ENCODE results near the gene NUDT8.
"Not testable (repeated sequence)": the region's sequence is repeated elsewhere in the genome, so short reads cannot be mapped to it uniquely, and the experiment has no call there.

The NUDT8 gene

DNA sequence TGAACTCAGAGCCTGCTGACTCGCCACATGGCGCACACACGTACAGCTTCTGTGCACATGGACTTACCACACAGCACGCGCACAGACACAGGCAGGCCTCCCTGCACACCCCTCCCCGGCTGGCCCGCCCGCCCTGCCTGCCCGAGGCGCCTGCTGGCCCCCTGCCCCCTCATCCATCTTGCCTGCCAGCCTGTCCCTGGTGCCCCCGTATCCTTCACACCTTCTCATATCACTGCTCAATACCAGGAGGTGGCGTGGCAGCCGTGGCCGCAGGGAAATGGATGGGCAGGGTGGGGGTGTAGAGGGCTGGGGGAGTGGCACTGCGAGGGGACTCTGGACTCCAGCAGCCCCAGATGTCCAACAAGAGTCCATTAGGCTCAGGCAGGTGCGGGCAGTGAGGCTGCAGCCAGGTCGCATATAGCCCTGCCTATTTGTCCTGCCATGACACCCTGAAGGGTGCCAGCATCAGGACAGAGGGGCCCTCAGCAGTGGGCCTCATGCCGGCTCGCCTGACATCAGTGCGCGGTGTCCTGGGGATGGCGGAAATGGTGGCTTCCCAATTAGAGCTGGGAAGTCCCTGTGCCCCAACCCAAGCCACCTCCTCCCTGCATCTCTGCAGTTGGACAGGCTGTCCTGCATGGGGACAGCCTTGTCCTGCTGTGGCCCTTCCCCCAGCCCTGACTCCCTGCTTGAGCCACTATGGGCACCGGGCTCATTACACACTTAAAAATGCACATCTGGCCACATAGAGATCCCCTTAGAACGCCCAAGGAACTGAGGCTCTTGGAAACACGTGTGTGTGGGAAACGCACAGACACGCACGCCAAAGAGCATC is 11.8 kb upstream of the NUDT8 start:
- TF ChIP-seq POLR2A (IDR thresholded peaks at IDR 0.05; ENCODE audit: low read length) = no peak
- no peak for TF ChIP-seq GATA1 (IDR thresholded peaks at IDR 0.05; ENCODE audit: low read depth, low read length)
- no peak for DNase-seq

DNA sequence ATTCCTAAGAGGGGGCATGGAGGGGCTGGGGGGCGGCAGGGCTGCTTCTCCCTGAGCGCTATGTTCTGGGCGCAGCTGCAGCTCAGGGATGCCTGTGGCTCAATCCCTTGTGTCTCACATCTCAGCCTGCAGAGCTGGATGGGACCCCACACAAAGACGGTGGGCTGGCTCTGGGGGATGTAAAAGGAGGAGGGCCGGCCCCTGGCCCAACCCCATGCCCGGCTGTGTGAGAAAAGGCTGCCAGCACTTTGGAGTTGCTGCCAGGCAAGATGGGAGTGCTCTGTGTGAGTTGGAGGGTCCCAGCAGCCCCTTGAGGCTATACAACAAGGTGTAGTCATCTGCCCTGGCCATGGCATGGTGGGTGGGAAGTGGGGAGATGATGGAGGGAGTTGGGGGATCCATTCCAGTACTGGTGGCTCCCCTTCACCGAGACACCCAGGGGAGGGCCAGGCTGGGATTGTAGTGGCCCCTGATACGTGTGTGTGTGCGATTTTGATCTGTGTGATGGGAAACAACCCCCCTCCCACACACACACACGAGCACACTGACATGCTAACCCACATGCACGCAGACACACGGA is 11.1 kb upstream of the NUDT8 start:
- TF ChIP-seq GATA1 (IDR thresholded peaks at IDR 0.05; ENCODE audit: low read depth, low read length) = no peak
- TF ChIP-seq POLR2A (IDR thresholded peaks at IDR 0.05; ENCODE audit: low read length) = no peak
- DNase-seq = no peak

GRCh38 chr11:67640021-67640757 is 10.5 kb upstream of the NUDT8 start:
- DNase-seq = peak; percentile 51 to 65

DNA sequence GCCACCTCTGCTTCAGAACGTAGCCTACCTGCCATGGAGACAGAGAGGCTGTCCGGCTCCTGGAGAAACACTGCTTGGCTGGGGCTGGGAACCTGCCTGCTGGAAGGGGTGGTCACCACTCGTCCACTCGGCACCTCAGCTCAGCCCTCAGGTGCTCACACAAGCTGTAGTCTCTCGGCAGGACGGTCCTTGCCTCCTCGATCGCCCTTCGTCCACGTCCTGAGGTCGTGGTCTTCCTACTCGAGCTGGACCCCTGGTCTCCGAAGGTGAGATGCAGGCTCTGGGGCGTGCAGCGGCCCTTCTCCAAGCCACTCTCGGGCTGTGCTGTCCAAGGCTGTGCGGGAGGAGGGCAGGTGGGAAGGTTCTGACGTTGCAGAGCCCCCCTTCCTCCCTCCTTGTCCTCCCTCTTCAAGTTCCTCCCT is 9.7 kb upstream of the NUDT8 start, which contains the start of gene TBX10:
TSS of gene TBX10 (minus strand) at position 326 of the 422 bp plus-strand sequence. CDS start at position 35, 291 bp downstream.
- TF ChIP-seq GATA1 (IDR thresholded peaks at IDR 0.05; ENCODE audit: low read depth, low read length) (no peak), POLR2A (IDR thresholded peaks at IDR 0.05; ENCODE audit: low read length) (no peak)
- DNase-seq = no peak

More at GRCh38 chr11:67640021-67640757, 10.5 kb upstream of the NUDT8 start:
- TF ChIP-seq POLR2A (IDR thresholded peaks at IDR 0.05; ENCODE audit: low read length) (no peak), GATA1 (IDR thresholded peaks at IDR 0.05; ENCODE audit: low read depth, low read length) (no peak)

GRCh38 chr11:67638535-67639437 is 9.0 kb upstream of the NUDT8 start:
- DNase-seq = no peak
- TF ChIP-seq GATA1 (IDR thresholded peaks at IDR 0.05; ENCODE audit: low read depth, low read length) (no peak), POLR2A (IDR thresholded peaks at IDR 0.05; ENCODE audit: low read length) (no peak)

GRCh38 chr11:67637441-67637840 is 7.7 kb upstream of the NUDT8 start:
- DNase-seq = not testable (repeated sequence)

GRCh38 chr11:67636962-67637361 is 7.2 kb upstream of the NUDT8 start:
- no peak for DNase-seq
- TF ChIP-seq POLR2A (IDR thresholded peaks at IDR 0.05; ENCODE audit: low read length) = no peak

- TF ChIP-seq GATA1 (IDR thresholded peaks at IDR 0.05; ENCODE audit: low read depth, low read length) = no peak
- no peak for TF ChIP-seq POLR2A (IDR thresholded peaks at IDR 0.05; ENCODE audit: low read length)
- no peak for DNase-seq
Measured at GRCh38 chr11:67635231-67635521, 5.4 kb upstream of the NUDT8 start.

DNA sequence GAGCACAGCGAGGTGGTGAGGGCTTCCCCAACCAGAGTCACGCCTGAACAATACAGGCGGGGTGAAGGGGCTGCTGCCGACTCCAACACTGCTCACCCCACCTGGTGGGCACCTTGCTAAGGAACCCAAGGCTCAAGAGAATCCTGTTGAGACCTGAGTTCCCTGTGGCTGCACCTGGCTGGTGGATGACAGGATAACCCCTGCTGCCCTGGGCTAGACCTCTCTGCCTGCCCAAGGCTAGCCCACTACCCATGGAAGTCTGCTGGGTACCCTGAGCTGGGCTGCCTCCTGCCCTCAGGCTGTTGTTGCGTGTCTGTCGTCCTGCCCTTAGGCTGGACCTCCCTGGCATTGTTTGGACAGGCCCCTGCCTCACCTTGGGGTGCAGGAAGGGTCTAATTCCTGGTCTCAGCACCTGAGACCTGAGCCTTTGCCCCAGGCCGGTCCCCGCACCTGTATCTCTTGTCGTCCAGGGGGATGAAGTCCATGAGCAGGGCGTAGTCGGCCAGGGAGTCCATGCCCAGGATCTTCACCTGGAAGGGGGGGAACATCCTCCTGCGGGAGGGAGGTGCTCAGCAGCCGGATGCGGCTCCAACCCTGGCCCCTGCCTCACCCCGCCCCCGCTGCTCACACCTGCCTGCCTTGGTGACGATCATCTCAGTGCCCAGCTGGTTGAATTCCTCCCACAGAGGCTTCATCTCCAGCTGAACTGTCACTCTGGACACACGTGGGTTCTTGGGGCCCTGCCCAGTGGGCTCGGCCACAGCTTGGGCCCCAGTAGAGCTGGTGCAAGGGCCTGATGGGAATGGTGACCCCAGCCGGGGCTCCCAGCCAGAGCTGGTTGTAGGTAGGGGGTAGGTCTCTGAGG is 4.9 kb upstream of the NUDT8 start:
- TF ChIP-seq GATA1 (IDR thresholded peaks at IDR 0.05; ENCODE audit: low read depth, low read length) = no peak
- TF ChIP-seq POLR2A (IDR thresholded peaks at IDR 0.05; ENCODE audit: low read length) = no peak
- no peak for DNase-seq

DNA sequence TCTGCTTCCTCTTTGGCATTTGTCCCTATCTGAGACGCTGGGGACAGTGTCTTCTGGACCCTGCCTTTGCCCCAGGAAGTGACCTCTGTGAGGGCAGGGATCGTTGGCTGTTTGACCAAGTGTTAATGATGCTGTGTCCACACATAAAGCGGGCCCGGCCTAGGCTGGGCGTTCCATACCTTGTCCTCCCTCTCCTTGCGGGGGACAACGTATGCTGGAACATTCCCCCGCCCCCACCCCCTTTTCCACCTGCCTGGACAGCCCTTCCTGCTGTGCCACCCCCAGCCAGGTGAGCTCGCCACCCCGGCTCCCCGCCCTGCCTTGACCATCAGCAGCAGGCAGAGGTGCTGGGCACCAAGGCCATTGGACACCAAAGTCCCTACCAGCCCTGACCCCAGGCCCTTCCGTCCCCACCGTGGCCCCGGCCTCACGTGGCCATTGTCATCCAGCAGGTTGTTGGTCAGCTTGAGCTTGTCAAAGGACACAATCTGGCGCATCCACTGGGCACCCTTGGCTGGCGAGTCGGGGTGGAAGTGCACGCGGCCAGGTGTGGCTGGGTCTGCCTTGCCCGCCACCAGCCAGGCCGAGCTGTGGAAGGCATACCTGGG is 4.1 kb upstream of the NUDT8 start:
- no peak for DNase-seq
- TF ChIP-seq GATA1 (IDR thresholded peaks at IDR 0.05; ENCODE audit: low read depth, low read length) = no peak

DNA sequence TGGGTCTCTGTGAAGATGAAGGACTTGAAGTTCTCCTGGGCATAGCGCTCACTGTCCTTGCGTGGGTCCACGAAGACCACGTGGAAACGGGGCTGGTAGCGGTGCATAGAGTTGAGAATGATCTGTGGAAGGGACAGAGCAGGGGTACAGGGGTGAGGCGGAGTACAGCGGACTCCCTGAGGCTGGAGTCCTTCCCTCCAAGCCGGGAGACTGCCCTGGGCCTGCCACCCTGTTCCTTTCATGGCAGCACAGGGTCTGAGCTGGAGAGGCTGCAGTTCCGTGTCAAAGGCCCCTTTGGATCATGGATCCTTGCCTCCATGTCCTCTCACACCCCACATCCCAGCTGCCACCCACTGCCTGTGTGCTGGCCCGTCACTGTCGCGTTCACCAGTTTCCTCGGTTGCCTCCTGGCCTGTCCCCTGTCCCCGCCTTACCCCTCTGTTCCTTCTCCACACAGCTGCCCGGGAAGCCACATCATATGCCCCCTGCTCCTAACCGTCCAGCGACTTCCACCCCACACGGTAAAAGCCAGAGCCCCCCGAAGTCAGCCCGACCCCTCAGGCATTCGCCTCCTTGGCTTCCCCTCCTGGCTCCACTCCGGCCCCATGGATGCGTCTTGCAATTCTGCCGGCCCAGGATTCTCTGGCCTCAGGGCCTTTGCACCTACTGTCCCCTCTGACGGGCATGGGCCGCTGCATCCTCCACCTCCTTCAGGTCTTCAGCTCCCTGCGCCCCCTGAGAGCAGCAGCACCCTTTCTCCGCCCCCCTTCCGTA is 3.4 kb upstream of the NUDT8 start:
- no peak for TF ChIP-seq POLR2A (IDR thresholded peaks at IDR 0.05; ENCODE audit: low read length)
- no peak for TF ChIP-seq GATA1 (IDR thresholded peaks at IDR 0.05; ENCODE audit: low read depth, low read length)
- no peak for DNase-seq

All from erythroblast (primary cell).